SK-N-SH (cell line): ENCODE results near the gene CHAC1. TPM values are rescaled to one million over a fixed set of nuclear protein-coding genes. Genes with fewer than 3 reads are reported as not detected.
A peak's percentile ranks its signal among the peaks of the same experiment; 100 is the strongest.

Experiments used
- CTCF ChIA-PET: fragments of 300-600, 350-600 bp; formaldehyde crosslinking; extraction: SDS; loops from one replicate; lab custom pipeline; 2021; lab: Yijun Ruan, JAX
- POLR2A ChIA-PET: fragments of 350-600 bp; sonication (Branson Sonifier 250); formaldehyde crosslinking; extraction: SDS; loops from one replicate; lab custom pipeline; 2020; ENCODE audit warnings: antibody characterized with exemption, inconsistent platforms; lab: Yijun Ruan, JAX
- DNase-seq: peaks from one replicate; pipeline ENCODE4 v3.0.0; 2012
- H2AFZ ChIP-seq: fragments of 200-600 bp; sonication (generic); 2 replicates; pipeline ENCODE4 v1.8.1; 2016; ENCODE audit warnings: antibody characterized with exemption, mild to moderate bottlenecking, low read depth
- H3F3A ChIP-seq: fragments of 200-600 bp; sonication (generic); replicated peaks from 2 replicates; pipeline ENCODE3; 2016; ENCODE audit warnings: antibody characterized with exemption, mild to moderate bottlenecking; ENCODE audit not compliant: insufficient read depth
- H3K27ac ChIP-seq, 2 experiments: fragments of 200-500 bp in 1 of 2; fragments of 200-600 bp in 1 of 2; sonication (Bioruptor generic) in 1 of 2; sonication (generic), shearing (Covaris generic) in 1 of 2; 2 replicates each; pipeline versions ENCODE4 v1.5.1 to v1.6.1; 2014 to 2016; ENCODE audit warnings: low read depth in 2 of 2, inconsistent platforms in 1 of 2, low read length in 1 of 2, mild to moderate bottlenecking in 1 of 2, mixed read lengths in 1 of 2
- H3K27me3 ChIP-seq: fragments of 200-600 bp; sonication (generic), shearing (Covaris generic); 2 replicates; pipeline ENCODE4 v1.6.1; 2016; ENCODE audit warnings: mixed run types; ENCODE audit not compliant: insufficient read depth
- H3K36me3 ChIP-seq, 2 experiments: fragments of 200-500 bp in 1 of 2; fragments of 200-600 bp in 1 of 2; sonication (Bioruptor generic) in 1 of 2; sonication (generic) in 1 of 2; replicated peaks in 1 of 2; 2 replicates each; pipeline versions ENCODE3 to v1.5.1; 2014 to 2016; ENCODE audit warnings: low read length in 1 of 2, mild to moderate bottlenecking in 1 of 2; ENCODE audit not compliant: insufficient read depth in 2 of 2, control insufficient read depth in 1 of 2
- H3K4me1 ChIP-seq, 2 experiments: fragments of 200-500 bp in 1 of 2; fragments of 200-600 bp in 1 of 2; sonication (Bioruptor generic) in 1 of 2; sonication (generic), shearing (Covaris generic) in 1 of 2; 2 replicates each; pipeline versions ENCODE4 v1.5.1 to v1.6.1; 2014 to 2016; ENCODE audit warnings: low read depth in 1 of 2, low read length in 1 of 2, mixed run types in 1 of 2; ENCODE audit not compliant: insufficient read depth in 2 of 2, control insufficient read depth in 1 of 2
- H3K4me2 ChIP-seq: fragments of 200-600 bp; sonication (generic), shearing (Covaris generic); 2 replicates; pipeline ENCODE4 v1.6.1; 2017; ENCODE audit warnings: mixed run types
- H3K4me3 ChIP-seq, 2 experiments: fragments of 200-500 bp in 1 of 2; fragments of 200-600 bp in 1 of 2; sonication (Bioruptor generic) in 1 of 2; sonication (generic), shearing (Covaris generic) in 1 of 2; 2 replicates each; pipeline versions ENCODE4 v1.5.1 to v1.8.1; 2014 to 2016; ENCODE audit warnings: low read depth in 2 of 2, inconsistent platforms in 1 of 2, low read length in 1 of 2, mild to moderate bottlenecking in 1 of 2, mixed read lengths in 1 of 2, moderate library complexity in 1 of 2
- H3K79me2 ChIP-seq: fragments of 200-600 bp; sonication (generic); 2 replicates; pipeline ENCODE4 v1.8.1; 2017; ENCODE audit warnings: mild to moderate bottlenecking; ENCODE audit not compliant: insufficient read depth
- H3K9ac ChIP-seq: fragments of 200-600 bp; sonication (generic); 2 replicates; pipeline ENCODE4 v1.6.1; 2017; ENCODE audit warnings: mixed run types
- H3K9me2 ChIP-seq: fragments of 200-600 bp; sonication (generic); 2 replicates; pipeline ENCODE4 v1.6.1; 2017; ENCODE audit warnings: mixed run types
- H3K9me3 ChIP-seq: fragments of 200-600 bp; sonication (generic); 2 replicates; pipeline ENCODE4 v1.6.1; 2017; ENCODE audit warnings: mixed run types, mild to moderate bottlenecking, moderate library complexity
- H4K20me1 ChIP-seq: fragments of 200-600 bp; sonication (generic); 2 replicates; pipeline ENCODE4 v1.6.1; 2017; ENCODE audit warnings: mild to moderate bottlenecking, mixed run types; ENCODE audit not compliant: insufficient read depth
- EP300 ChIP-seq, 2 experiments: IDR thresholded peaks; 2 replicates each; pipeline versions ENCODE4 v1.4.0 to v1.6.1; 2012; ENCODE audit warnings: borderline replicate concordance in 1 of 2, low read depth in 1 of 2, low read length in 1 of 2
- EZH2phosphoT487 ChIP-seq: fragments of 200-600 bp; sonication (generic); IDR thresholded peaks from 2 replicates; pipeline ENCODE4 v1.6.1; 2017; ENCODE audit warnings: low read depth, mixed run types, mild to moderate bottlenecking, antibody characterized with exemption, moderate library complexity, borderline replicate concordance
- FOXJ3 ChIP-seq: sonication (generic); formaldehyde crosslinking; IDR thresholded peaks from 2 replicates; pipeline ENCODE4 v1.5.1; 2020; ENCODE audit warnings: mild to moderate bottlenecking, missing genetic modification reagents
- GABPA ChIP-seq: IDR thresholded peaks from 2 replicates; pipeline ENCODE4 v1.4.0; 2012; ENCODE audit warnings: low read depth, mild to moderate bottlenecking
- JUND ChIP-seq: IDR thresholded peaks from 2 replicates; pipeline ENCODE4 v1.4.0; 2012
- POLR2AphosphoS5 ChIP-seq: IDR thresholded peaks from 2 replicates; pipeline ENCODE4 v1.6.1; 2012; ENCODE audit warnings: low read depth, low read length
- REST ChIP-seq: IDR thresholded peaks from 2 replicates; pipeline ENCODE4 v1.6.1; 2012; ENCODE audit warnings: mild to moderate bottlenecking, low read depth, low read length, moderate library complexity
- SMC3 ChIP-seq: IDR thresholded peaks from 2 replicates; pipeline ENCODE4 v1.6.1; 2012; ENCODE audit warnings: low read depth, low read length, improper control_type of control experiment
- YY1 ChIP-seq: IDR thresholded peaks from 2 replicates; pipeline ENCODE4 v1.4.0; 2012; ENCODE audit warnings: low read depth, mild to moderate bottlenecking
- WGBS: methylation state at CpG from one replicate; pipeline ENCODE4 v1.1.6; 2017; ENCODE audit warnings: low lambda C conversion rate; 5-methylcytosine and 5-hydroxymethylcytosine counted together
- polyA plus RNA-seq, 3 experiments: library from polyadenylated mRNA; depleted of rRNA; stranded (reverse); fragments of >200 nt; gene quantifications; 2 replicates each; pipeline ENCODE4 v1.2.3, GENCODE V29; 2012
- TF ChIP-seq, protein P1 (sequence below): IDR thresholded peaks from 2 replicates; pipeline ENCODE4 v1.4.0; 2012; ENCODE audit warnings: low read depth, borderline replicate concordance
- TF ChIP-seq, protein P2 (sequence below): IDR thresholded peaks from 2 replicates; pipeline ENCODE4 v1.4.0; 2012; ENCODE audit warnings: low read depth, borderline replicate concordance

CHAC1 gene
- polyA plus RNA-seq, 1 of the 3 experiments (the other 2 are of a cell fraction): 9.3 TPM

- no peaks in the 10 kb centered on the region for H3F3A ChIP-seq
- no peaks in the 10 kb centered on the region for H4K20me1 ChIP-seq
- H3K9me3 ChIP-seq: no peaks in the 10 kb centered on the region
- no peak overlapping the region for H3K4me2 ChIP-seq
- no peaks in the 10 kb centered on the region for H3K36me3 ChIP-seq
- H3K9ac ChIP-seq: no peak overlapping the region
- WGBS: 93% methylated on average over 8 of the region's 19 CpGs
- H3K4me1 ChIP-seq: no peaks in the 10 kb centered on the region
- CTCF ChIA-PET: interaction anchor here (1.2 to 33.6 kb wide), 6 partner anchors 11 to 266 kb away, joined by 3 to 675 read pairs (median 11); partner anchors contain the start of genes DLL4 and VPS18
- H3K9me2 ChIP-seq: no peaks in the 10 kb centered on the region
- TF ChIP-seq EZH2phosphoT487 (no peak), JUND (no peak), FOXJ3 (no peak), POLR2AphosphoS5 (no peak), SMC3 (no peak), YY1 (no peak), EP300 (IDR thresholded peaks at IDR 0.05; ENCODE audit: borderline replicate concordance in 1 of 2, low read depth in 1 of 2, low read length in 1 of 2) (no peak)
- TF ChIP-seq, protein P1, sequence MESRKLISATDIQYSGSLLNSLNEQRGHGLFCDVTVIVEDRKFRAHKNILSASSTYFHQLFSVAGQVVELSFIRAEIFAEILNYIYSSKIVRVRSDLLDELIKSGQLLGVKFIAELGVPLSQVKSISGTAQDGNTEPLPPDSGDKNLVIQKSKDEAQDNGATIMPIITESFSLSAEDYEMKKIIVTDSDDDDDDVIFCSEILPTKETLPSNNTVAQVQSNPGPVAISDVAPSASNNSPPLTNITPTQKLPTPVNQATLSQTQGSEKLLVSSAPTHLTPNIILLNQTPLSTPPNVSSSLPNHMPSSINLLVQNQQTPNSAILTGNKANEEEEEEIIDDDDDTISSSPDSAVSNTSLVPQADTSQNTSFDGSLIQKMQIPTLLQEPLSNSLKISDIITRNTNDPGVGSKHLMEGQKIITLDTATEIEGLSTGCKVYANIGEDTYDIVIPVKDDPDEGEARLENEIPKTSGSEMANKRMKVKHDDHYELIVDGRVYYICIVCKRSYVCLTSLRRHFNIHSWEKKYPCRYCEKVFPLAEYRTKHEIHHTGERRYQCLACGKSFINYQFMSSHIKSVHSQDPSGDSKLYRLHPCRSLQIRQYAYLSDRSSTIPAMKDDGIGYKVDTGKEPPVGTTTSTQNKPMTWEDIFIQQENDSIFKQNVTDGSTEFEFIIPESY: no peak
- TF ChIP-seq, protein P2, sequence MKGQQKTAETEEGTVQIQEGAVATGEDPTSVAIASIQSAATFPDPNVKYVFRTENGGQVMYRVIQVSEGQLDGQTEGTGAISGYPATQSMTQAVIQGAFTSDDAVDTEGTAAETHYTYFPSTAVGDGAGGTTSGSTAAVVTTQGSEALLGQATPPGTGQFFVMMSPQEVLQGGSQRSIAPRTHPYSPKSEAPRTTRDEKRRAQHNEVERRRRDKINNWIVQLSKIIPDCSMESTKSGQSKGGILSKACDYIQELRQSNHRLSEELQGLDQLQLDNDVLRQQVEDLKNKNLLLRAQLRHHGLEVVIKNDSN: no peak
- H2AFZ ChIP-seq: no peak overlapping the region
- POLR2A ChIA-PET: no interaction called here
- DNase-seq: no peak
- no peak overlapping the region for H3K27ac ChIP-seq
- no peaks in the 10 kb centered on the region for H3K27me3 ChIP-seq
- H3K79me2 ChIP-seq: no peaks in the 10 kb centered on the region
- no peak overlapping the region for H3K4me3 ChIP-seq
Observed at GRCh38 chr15:40918799-40919392, 34.4 kb upstream of the CHAC1 start.

DNA sequence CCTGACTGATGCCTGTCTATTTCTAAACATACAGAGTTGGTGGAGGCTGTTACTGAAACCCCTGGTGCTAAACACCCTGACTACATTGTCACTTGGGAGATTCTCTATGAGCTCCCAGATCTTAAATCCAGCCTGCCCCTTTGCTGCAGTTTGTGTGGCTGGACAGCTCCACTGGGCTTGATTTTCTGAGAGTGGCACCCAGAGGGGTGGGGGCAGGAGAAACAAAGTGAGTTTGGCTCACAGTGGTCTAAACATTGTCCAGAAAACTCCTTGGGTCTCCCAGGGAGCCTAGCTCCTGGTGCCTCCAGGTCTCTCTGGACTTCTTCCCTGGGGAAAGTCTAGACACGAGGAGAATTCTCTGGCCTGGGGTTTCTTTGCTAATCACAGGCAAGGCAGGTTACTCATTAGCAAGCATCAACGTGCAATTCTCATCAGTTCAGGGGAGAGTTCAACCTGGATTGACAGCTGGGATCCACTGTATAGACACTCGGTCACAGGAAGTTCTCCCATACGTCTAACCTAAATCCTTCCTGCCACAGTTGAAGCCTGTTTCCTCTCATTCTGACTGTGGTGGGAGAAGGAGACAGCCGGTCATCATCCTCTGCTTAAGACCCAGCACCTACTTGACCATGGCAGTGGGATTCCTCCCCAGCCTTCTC, 31.2 kb upstream of the CHAC1 start:
- 68% methylated on average over 4 of the region's 5 CpGs for WGBS
- no peaks in the 10 kb centered on the region for H4K20me1 ChIP-seq
- no peak overlapping the region for H3K9ac ChIP-seq
- H3F3A ChIP-seq: no peaks in the 10 kb centered on the region
- TF ChIP-seq GABPA: no peak
- peak; percentile 82 for TF ChIP-seq REST
- TF ChIP-seq, all 33 proteins: peak for 1
- no peak overlapping the region for H2AFZ ChIP-seq
- H3K79me2 ChIP-seq: no peaks in the 10 kb centered on the region
- H3K4me2 ChIP-seq: no peak overlapping the region
- no peak overlapping the region for H3K27ac ChIP-seq
- no peak overlapping the region for H3K4me3 ChIP-seq
- H3K27me3 ChIP-seq: peaks cover 10% of the 10 kb centered on the region
- ChIA-PET POLR2A (no interaction called here), CTCF (interaction anchor here (1.3 to 33.6 kb wide), 2 partner anchors 20 to 100 kb away, joined by 5 to 675 read pairs; partner anchors contain the start of gene VPS18)
- peaks cover 0 to 9% of the 10 kb centered on the region in 2 experiments; a peak in 1 of 4 replicates for H3K4me1 ChIP-seq
- no peak for DNase-seq
- H3K9me3 ChIP-seq: no peaks in the 10 kb centered on the region
- no peaks in the 10 kb centered on the region for H3K36me3 ChIP-seq
- H3K9me2 ChIP-seq: no peaks in the 10 kb centered on the region
